HG03520 (cell line): ENCODE results near the gene SLCO4A1.

Source experiments
- ATAC-seq: cut with Tn5 transposase; IDR thresholded peaks from one replicate; pipeline ENCODE4 v1.9.1; 2021; ENCODE audit warnings: mild to moderate bottlenecking, moderate library complexity; ENCODE audit not compliant: unreplicated experiment

Gene SLCO4A1

GRCh38 chr20:62710221-62710885 lies 68.0 kb downstream of the SLCO4A1 start:
- no peak for ATAC-seq

GRCh38 chr20:62710886-62711702 lies 68.8 kb downstream of the SLCO4A1 start:
- no peak for ATAC-seq

GRCh38 chr20:62711703-62712101 lies 69.4 kb downstream of the SLCO4A1 start:
- no peak for ATAC-seq

GRCh38 chr20:62712606-62713005 lies 70.3 kb downstream of the SLCO4A1 start:
- no peak for ATAC-seq

GRCh38 chr20:62714006-62714405 lies 71.7 kb downstream of the SLCO4A1 start:
- no peak for ATAC-seq

GRCh38 chr20:62714799-62715198 lies 72.5 kb downstream of the SLCO4A1 start:
- no peak for ATAC-seq

- ATAC-seq = no peak
These were observed 72.9 kb downstream of the SLCO4A1 start for GRCh38 chr20:62715201-62715600.

GRCh38 chr20:62716198-62716940 lies 74.1 kb downstream of the SLCO4A1 start:
- no peak for ATAC-seq

GRCh38 chr20:62716941-62717310 lies 74.6 kb downstream of the SLCO4A1 start:
- no peak for ATAC-seq

- no peak for ATAC-seq
These were observed 75.6 kb downstream of the SLCO4A1 start for GRCh38 chr20:62717933-62718332.

- ATAC-seq = no peak
These were observed 76.2 kb downstream of the SLCO4A1 start for GRCh38 chr20:62718546-62718945.

GRCh38 chr20:62719250-62719935 lies 77.1 kb downstream of the SLCO4A1 start:
- ATAC-seq = no peak
